Activated T-cell treated with anti-CD3 and anti-CD28 coated beads, Interleukin-2, amount 50 U/mL, for 48 hours (primary cell): ENCODE results near the gene AGAP1.

Experiments
- DNase-seq, 2 experiments: peaks; one replicate each; pipeline ENCODE4 v3.0.0-alpha.2; 2020

AGAP1 gene

GRCh38 chr2:235510318-235510717, 16.5 kb downstream of the AGAP1 start:
- no peak for DNase-seq

GRCh38 chr2:235511187-235511661, 17.4 kb downstream of the AGAP1 start:
- no peak for DNase-seq

GRCh38 chr2:235511751-235512698, 18.2 kb downstream of the AGAP1 start:
- DNase-seq, result no peak

GRCh38 chr2:235512699-235513053, 18.8 kb downstream of the AGAP1 start:
- no peak for DNase-seq

GRCh38 chr2:235513984-235514626, 20.3 kb downstream of the AGAP1 start:
- DNase-seq, result no peak

GRCh38 chr2:235514627-235515363, 21.0 kb downstream of the AGAP1 start:
- no peak for DNase-seq

GRCh38 chr2:235515364-235515742, 21.5 kb downstream of the AGAP1 start:
- no peak for DNase-seq

GRCh38 chr2:235515821-235516220, 22.0 kb downstream of the AGAP1 start:
- DNase-seq, result no peak

GRCh38 chr2:235516257-235516656, 22.4 kb downstream of the AGAP1 start:
- no peak for DNase-seq

GRCh38 chr2:235518322-235519090, 24.7 kb downstream of the AGAP1 start:
- DNase-seq, result no peak

GRCh38 chr2:235520787-235521186, 26.9 kb downstream of the AGAP1 start:
- DNase-seq, result no peak

GRCh38 chr2:235521844-235522243, 28.0 kb downstream of the AGAP1 start:
- DNase-seq, result no peak

GRCh38 chr2:235523021-235523420, 29.2 kb downstream of the AGAP1 start:
- DNase-seq, result no peak

- no peak for DNase-seq
These were observed 29.8 kb downstream of the AGAP1 start for GRCh38 chr2:235523486-235524150.

- DNase-seq, result no peak
These were observed 32.3 kb downstream of the AGAP1 start for GRCh38 chr2:235526166-235526565.

- no peak for DNase-seq
These were observed 34.1 kb downstream of the AGAP1 start for GRCh38 chr2:235527806-235528469.

GRCh38 chr2:235529621-235530020, 35.8 kb downstream of the AGAP1 start:
- no peak for DNase-seq

- DNase-seq, result no peak
These were observed 36.9 kb downstream of the AGAP1 start for GRCh38 chr2:235530735-235531134.

- no peak for DNase-seq
These were observed 38.5 kb downstream of the AGAP1 start for GRCh38 chr2:235532307-235532706.

- no peak for DNase-seq
These were observed 39.4 kb downstream of the AGAP1 start for GRCh38 chr2:235533198-235533597.

GRCh38 chr2:235533616-235534385, 40.0 kb downstream of the AGAP1 start:
- DNase-seq, result no peak
